Nephron progenitor cell (in vitro differentiated cells): ENCODE results near the gene CMTM4.

Experiments
- DNase-seq: peaks from one replicate; pipeline ENCODE4 v3.0.0; 2021
- H3K27ac Mint-ChIP-seq: 2 replicates; pipeline ENCODE4 v1.8.0; 2021; ENCODE audit warnings: mild to moderate bottlenecking, moderate library complexity, mixed read lengths
- H3K27me3 Mint-ChIP-seq: 2 replicates; pipeline ENCODE4 v1.8.0; 2021; ENCODE audit warnings: mild to moderate bottlenecking, low read depth, mixed read lengths; ENCODE audit not compliant: poor library complexity
- H3K36me3 Mint-ChIP-seq: 2 replicates; pipeline ENCODE4 v1.8.0; 2021; ENCODE audit warnings: low read depth, mixed read lengths
- H3K4me1 Mint-ChIP-seq: 2 replicates; pipeline ENCODE4 v1.8.0; 2021; ENCODE audit warnings: mixed read lengths
- H3K4me3 Mint-ChIP-seq: 2 replicates; pipeline ENCODE4 v1.8.0; 2021; ENCODE audit warnings: mild to moderate bottlenecking, moderate library complexity, mixed read lengths
- H3K9me3 Mint-ChIP-seq: 2 replicates; pipeline ENCODE4 v1.8.0; 2021; ENCODE audit warnings: mild to moderate bottlenecking, moderate library complexity, mixed read lengths
- CTCF ChIP-seq: fragments of 200-600 bp; sonication (generic); IDR thresholded peaks from 2 replicates; pipeline ENCODE4 v1.5.0; 2021; ENCODE audit warnings: antibody characterized with exemption

The CMTM4 gene

GRCh38 chr16:66696669-66697630 is at the start of gene CMTM4:
CMTM4 (minus strand) TSS chr16:66696743; CDS start chr16:66696525, 218 bp downstream.
- peaks cover 44% of the 10 kb centered on the region for H3K27me3 Mint-ChIP-seq
- TF ChIP-seq CTCF, result no peak
- peaks cover 10% of the 10 kb centered on the region for H3K4me1 Mint-ChIP-seq
- no peaks in the 10 kb centered on the region for H3K9me3 Mint-ChIP-seq
- peak within 1 kb of the TSS; percentile 84 for H3K4me3 Mint-ChIP-seq
- H3K36me3 Mint-ChIP-seq, result no peaks in the 10 kb centered on the region
- DNase-seq, result peak; percentile 87
- H3K27ac Mint-ChIP-seq, result no peak within 1 kb of the TSS

DNA sequence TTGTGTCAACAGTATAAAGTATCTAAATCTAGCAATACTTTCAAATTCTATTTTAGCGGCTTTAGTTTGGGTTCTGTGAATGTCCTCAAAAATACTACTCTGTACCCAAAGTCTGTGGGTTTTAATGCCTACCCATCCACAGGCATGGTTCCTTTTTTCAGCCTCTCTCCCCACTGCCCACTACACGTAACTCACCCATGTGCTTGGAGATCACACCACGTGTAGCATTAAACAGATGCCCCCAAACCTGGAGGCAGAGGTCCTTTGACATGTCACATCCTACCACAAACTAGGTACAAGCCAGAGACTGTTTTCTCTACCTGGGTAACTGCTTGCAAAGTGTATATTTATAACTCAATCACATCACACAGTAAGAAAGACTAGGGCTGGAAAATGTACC is 49.5 kb upstream of the CMTM4 start:
- Mint-ChIP-seq H3K4me1 (peaks cover 35% of the 10 kb centered on the region), H3K27me3 (no peaks in the 10 kb centered on the region), H3K36me3 (peaks cover 62% of the 10 kb centered on the region)

DNA sequence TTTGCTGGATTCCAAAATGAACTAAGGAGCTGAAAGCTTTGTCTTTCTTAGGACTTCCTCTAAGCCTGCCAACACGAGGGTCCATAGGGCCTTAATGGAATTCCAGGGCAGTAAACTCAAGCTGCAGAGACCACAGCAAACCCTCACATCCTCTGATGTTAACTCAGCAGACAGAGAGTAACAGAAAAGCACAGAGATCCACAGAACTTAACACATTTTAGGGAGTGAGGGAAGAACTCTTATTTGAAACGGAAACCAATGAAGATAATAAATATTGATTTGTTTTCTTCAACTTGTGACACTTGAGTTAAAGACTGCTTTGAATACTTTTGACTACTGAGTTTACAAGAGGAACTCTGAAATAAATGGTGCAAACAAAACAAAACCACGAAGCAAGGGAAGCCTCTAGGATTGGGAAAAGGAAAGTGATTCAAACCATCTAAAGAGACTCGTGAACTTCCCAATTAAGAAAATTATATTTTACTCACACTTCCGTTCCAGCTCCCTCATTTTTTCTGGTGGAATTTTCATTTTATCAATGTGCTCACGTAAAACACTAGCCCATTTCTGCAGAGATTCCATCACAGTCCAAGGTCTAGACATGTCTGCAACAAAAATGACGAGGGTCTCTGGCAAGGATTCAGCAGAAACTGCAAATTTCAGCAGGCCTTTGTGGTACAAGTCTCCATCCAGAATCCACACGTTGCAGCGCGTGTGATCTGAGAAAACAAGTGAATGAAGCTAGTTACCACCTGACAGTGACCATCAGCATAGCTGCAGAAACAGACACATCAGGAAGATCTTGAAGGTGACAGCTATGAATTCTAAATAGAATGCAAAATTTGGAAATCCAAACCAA is 45.6 kb upstream of the CMTM4 start:
- H3K27me3 Mint-ChIP-seq, result no peaks in the 10 kb centered on the region
- H3K36me3 Mint-ChIP-seq, result peaks cover 69% of the 10 kb centered on the region
- H3K4me1 Mint-ChIP-seq, result peaks cover 20% of the 10 kb centered on the region
- no peak overlapping the region for H3K4me3 Mint-ChIP-seq
- H3K9me3 Mint-ChIP-seq, result no peaks in the 10 kb centered on the region
- DNase-seq, result no peak
- H3K27ac Mint-ChIP-seq, result peak overlapping the region; percentile 85
- TF ChIP-seq CTCF, result no peak

More for the DNA sequence above, 49.5 kb upstream of the CMTM4 start:
- no peak for DNase-seq
- no peak overlapping the region for H3K27ac Mint-ChIP-seq
- no peak overlapping the region for H3K4me3 Mint-ChIP-seq
- no peaks in the 10 kb centered on the region for H3K9me3 Mint-ChIP-seq
- TF ChIP-seq CTCF, result no peak

DNA sequence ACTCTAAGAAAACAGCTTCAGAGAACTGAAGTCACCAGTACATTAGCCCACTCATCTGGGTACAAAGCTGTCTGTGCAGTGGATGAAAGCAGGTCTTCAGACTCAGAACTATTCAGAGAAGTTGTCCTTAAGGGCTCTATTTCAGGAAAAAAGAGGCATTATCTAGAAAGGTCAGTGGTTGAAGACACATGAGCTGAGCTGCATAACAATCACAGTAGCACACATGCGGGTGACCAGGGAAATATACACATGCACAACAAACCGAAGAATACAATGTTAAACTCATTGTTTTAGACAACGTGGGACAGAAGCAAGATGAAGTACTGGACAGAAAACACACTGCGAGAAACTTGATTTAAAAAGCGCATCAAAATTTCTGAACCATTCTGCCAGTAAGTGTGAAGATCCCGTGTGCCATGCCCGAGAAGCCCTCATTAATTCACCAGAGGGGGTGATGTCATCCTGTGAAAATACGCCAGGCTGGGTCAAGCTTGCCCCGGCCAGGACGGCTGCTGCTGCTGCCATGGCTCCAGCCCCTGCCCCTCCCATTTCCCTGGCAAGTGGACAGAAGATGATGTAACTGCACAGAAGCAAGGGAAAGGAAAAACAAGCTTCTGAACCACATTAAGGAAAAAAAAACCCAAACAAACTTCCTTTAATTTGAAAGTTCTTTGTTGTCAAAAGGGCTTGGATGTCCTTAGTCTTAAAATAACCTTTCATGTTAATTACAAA is 44.8 kb upstream of the CMTM4 start:
- no peak overlapping the region for H3K4me3 Mint-ChIP-seq
- DNase-seq, result no peak

More for the DNA sequence above, 44.8 kb upstream of the CMTM4 start:
- H3K4me1 Mint-ChIP-seq, result peaks cover 20% of the 10 kb centered on the region
- H3K27ac Mint-ChIP-seq, result no peak overlapping the region
- no peak for TF ChIP-seq CTCF
- peaks cover 69% of the 10 kb centered on the region for H3K36me3 Mint-ChIP-seq
- no peaks in the 10 kb centered on the region for H3K27me3 Mint-ChIP-seq
- H3K9me3 Mint-ChIP-seq, result no peaks in the 10 kb centered on the region
